ENCODE measurements around the gene NOS3.

Gene NOS3

GRCh38 chr7:150952331-150953050 is 38.3 kb upstream of the NOS3 start:
- TF ChIP-seq FOXP2 (optimal IDR thresholded peaks at IDR 0.05; ENCODE audit: borderline replicate concordance, extremely low read depth, extremely low read length, insufficient read depth): no peak
- no peak for TF ChIP-seq SIN3A (IDR thresholded peaks at IDR 0.05; ENCODE audit: borderline replicate concordance, insufficient read depth, low read length)
- TF ChIP-seq POLR2AphosphoS5 (IDR thresholded peaks at IDR 0.05; ENCODE audit: low read depth, low read length): no peak
- TF ChIP-seq, protein P1, sequence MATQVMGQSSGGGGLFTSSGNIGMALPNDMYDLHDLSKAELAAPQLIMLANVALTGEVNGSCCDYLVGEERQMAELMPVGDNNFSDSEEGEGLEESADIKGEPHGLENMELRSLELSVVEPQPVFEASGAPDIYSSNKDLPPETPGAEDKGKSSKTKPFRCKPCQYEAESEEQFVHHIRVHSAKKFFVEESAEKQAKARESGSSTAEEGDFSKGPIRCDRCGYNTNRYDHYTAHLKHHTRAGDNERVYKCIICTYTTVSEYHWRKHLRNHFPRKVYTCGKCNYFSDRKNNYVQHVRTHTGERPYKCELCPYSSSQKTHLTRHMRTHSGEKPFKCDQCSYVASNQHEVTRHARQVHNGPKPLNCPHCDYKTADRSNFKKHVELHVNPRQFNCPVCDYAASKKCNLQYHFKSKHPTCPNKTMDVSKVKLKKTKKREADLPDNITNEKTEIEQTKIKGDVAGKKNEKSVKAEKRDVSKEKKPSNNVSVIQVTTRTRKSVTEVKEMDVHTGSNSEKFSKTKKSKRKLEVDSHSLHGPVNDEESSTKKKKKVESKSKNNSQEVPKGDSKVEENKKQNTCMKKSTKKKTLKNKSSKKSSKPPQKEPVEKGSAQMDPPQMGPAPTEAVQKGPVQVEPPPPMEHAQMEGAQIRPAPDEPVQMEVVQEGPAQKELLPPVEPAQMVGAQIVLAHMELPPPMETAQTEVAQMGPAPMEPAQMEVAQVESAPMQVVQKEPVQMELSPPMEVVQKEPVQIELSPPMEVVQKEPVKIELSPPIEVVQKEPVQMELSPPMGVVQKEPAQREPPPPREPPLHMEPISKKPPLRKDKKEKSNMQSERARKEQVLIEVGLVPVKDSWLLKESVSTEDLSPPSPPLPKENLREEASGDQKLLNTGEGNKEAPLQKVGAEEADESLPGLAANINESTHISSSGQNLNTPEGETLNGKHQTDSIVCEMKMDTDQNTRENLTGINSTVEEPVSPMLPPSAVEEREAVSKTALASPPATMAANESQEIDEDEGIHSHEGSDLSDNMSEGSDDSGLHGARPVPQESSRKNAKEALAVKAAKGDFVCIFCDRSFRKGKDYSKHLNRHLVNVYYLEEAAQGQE (IDR thresholded peaks at IDR 0.05; ENCODE audit: insufficient read depth in 1 of 2, low read depth in 2 of 2, low read length in 2 of 2): no peak
- TF ChIP-seq TAF1 (IDR thresholded peaks at IDR 0.05; ENCODE audit: borderline replicate concordance, insufficient read depth, low read length): no peak

GRCh38 chr7:150953061-150953997 is 37.5 kb upstream of the NOS3 start:
- TF ChIP-seq POLR2AphosphoS5 (IDR thresholded peaks at IDR 0.05; ENCODE audit: low read depth, low read length) (no peak), SIN3A (IDR thresholded peaks at IDR 0.05; ENCODE audit: borderline replicate concordance, insufficient read depth, low read length) (no peak), TAF1 (IDR thresholded peaks at IDR 0.05; ENCODE audit: borderline replicate concordance, insufficient read depth, low read length) (no peak), FOXP2 (optimal IDR thresholded peaks at IDR 0.05; ENCODE audit: borderline replicate concordance, extremely low read depth, extremely low read length, insufficient read depth) (no peak)
- TF ChIP-seq, protein P1 (IDR thresholded peaks at IDR 0.05; ENCODE audit: insufficient read depth in 1 of 2, low read depth in 2 of 2, low read length in 2 of 2): no peak

- TF ChIP-seq, protein P1 (IDR thresholded peaks at IDR 0.05; ENCODE audit: insufficient read depth in 1 of 2, low read depth in 2 of 2, low read length in 2 of 2): no peak
- no peak for TF ChIP-seq FOXP2 (optimal IDR thresholded peaks at IDR 0.05; ENCODE audit: borderline replicate concordance, extremely low read depth, extremely low read length, insufficient read depth)
- no peak for TF ChIP-seq TAF1 (IDR thresholded peaks at IDR 0.05; ENCODE audit: borderline replicate concordance, insufficient read depth, low read length)
- no peak for TF ChIP-seq POLR2AphosphoS5 (IDR thresholded peaks at IDR 0.05; ENCODE audit: low read depth, low read length)
- TF ChIP-seq SIN3A (IDR thresholded peaks at IDR 0.05; ENCODE audit: borderline replicate concordance, insufficient read depth, low read length): no peak
Measured at GRCh38 chr7:150954201-150954985, 36.4 kb upstream of the NOS3 start.

DNA sequence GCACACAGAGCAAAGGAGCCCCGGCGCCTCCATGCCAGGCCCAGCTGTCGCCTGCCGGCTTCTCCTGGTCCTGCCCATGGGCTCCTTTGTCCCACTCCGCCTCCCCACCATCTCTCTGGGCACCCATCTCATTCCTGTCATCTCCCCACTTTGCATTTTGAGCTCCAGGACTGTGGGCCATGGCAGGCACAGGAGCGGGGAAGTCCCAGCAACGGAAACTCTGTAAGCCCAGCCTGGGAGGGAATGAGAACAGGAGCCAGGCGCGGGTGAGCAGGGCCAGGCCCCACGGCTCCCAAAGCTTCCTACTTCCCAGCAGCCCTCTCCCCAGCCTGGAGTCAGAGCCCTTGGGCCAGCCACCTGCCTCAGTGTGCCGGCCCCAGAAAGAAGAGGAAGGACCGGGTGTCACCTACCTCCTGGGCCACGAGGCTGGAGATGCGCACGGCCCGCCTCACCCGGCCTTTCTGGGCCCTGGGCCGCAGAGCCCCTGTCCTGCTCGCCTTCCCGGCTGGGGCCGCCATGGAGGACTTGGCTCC is 35.8 kb upstream of the NOS3 start:
- TF ChIP-seq, protein P1 (IDR thresholded peaks at IDR 0.05; ENCODE audit: insufficient read depth in 1 of 2, low read depth in 2 of 2, low read length in 2 of 2): no peak

Measured in PFSK-1 (cell line).